ENCODE results near the gene HABP4.

Gene HABP4, protein sequence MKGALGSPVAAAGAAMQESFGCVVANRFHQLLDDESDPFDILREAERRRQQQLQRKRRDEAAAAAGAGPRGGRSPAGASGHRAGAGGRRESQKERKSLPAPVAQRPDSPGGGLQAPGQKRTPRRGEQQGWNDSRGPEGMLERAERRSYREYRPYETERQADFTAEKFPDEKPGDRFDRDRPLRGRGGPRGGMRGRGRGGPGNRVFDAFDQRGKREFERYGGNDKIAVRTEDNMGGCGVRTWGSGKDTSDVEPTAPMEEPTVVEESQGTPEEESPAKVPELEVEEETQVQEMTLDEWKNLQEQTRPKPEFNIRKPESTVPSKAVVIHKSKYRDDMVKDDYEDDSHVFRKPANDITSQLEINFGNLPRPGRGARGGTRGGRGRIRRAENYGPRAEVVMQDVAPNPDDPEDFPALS

DNA sequence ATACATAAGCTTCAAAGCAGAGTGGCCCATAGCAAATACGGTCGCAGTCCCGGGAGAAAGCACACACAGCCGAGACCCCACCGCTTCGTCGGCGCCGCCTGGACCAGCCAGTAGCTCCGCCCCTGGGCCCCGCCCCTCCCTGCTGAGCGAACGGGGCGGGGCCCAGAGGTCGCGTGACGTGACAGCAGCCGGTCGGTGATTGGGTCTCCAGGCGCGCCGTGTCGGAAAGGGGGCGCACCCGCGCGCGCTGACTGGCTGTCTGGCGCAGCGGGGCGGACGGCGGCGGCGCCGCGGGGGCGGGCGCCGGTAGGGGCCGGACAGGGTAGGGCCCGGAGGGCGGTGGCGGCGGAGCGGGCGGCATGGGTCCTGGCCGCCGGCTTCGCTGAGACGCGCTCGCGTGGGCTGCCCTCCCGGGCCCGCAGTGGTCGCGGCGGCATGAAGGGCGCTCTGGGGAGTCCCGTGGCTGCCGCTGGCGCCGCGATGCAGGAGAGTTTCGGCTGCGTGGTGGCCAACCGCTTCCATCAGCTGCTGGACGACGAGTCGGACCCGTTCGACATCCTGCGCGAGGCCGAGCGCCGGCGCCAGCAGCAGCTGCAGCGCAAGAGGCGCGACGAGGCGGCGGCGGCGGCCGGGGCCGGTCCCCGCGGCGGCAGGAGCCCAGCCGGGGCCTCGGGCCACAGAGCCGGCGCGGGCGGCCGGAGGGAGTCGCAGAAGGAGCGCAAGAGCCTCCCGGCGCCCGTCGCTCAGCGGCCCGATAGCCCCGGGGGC is at the start of gene HABP4:
TSS of gene HABP4 (plus strand) at position 325 of the 768 bp plus-strand sequence. CDS start at position 436, 111 bp downstream.
- peak; percentile 95 to 99 for ATAC-seq

DNA sequence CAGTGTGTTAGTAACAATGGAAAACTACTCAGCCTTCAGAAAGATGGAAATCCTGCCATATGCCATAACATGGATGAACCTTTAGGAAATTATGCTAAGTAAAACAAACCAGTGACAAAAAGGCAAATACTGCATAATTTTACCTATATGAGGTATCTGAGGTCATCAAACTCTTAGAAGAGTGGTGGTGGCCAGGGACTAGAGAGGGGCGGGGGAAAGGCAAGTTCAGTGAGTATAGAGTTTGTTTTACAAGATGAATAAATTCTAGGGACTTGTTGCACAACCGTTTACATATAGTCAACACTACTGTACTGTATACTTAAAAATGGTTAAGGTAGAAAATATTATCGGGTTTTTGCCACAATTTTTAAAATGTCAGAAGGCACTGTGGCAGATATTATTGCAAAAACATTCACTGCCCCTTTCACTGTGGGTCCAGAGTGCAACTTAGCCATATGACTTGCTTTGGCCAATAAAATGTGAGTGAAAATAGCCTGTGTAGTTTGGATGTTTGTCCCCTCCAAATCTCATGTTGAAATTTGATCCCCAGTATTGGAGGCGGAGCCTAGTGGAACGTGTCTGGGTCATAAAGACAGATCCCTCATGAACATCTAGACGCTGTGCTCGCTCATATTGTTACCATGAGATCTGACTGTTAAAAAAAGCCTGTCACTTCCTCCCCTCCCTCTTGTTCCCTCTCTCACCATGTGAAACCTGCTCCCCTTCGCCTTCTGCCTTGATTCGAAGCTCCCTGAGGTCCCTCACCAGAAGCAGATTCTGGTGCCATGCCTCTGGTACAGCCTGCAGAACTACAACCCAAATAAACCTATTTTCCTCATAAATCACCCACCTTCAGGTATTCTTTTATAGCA is 41.3 kb upstream of the HABP4 start:
- peak; percentile 36 to 61 for ATAC-seq

DNA sequence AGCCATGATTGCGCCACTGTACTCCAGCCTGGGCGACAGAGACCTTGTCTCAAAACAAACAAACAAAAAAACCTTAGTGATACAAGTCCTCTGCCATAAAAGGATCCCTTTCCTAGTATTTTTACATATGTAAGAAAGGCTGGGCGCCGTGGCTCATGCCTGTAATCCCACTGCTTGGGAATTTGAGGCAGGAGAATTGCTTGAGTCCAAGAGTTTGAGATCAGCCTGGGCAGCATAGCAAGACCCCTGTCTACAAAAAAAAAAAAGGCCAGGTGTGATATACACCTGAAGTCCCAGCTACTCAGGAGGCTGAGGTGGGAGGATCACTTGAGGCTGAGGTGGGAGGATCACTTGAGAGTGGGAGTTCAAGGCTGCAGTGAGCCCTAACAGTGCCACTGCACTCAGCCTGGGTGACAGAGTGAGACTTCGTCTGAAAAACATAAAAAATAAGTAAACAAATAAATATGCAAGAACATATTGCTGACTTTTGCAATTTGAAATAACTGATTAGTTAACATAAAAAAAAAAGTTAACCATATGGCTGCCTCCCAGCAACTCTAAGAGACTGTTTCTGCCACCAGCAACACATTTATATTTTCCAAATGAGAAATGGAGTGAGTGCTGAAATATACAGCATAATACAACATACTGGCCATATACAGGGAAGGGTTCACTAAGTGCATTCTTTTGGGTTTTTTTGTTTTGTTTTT is 38.7 kb upstream of the HABP4 start:
- ATAC-seq: no peak

DNA sequence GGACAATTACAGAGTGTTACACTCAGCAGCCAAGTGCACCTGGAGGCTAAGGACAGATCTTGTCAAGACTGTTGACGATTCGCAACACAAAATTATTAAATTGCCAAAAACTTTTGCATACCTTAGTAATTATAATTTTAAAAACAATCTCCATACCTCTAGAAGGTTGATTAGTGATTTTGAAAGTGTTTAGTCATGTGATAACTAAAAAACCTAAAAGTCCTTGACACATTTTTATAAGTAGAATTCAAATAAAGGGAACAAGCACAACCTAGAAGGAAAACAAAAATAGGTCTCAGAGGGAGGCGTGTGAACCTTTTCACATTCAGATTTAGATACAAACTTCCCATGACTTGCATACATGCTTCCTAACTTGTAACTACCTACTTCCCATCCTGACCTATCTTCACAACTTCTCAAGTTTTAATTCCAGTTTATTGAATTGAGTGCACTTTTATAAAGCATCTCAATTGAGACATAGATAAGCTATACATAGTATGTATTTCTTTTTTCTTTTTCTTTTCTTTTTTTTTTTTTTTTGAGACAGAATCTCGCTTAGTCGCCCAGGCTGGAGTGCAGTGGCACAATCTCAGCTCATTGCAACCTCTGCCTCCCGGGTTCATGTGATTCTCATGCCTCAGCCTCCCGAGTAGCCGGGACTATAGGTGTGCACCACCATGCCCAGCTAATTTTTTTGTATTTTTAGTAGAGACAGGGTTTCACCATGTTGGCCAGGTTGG is 37.6 kb upstream of the HABP4 start:
- ATAC-seq: no peak

DNA sequence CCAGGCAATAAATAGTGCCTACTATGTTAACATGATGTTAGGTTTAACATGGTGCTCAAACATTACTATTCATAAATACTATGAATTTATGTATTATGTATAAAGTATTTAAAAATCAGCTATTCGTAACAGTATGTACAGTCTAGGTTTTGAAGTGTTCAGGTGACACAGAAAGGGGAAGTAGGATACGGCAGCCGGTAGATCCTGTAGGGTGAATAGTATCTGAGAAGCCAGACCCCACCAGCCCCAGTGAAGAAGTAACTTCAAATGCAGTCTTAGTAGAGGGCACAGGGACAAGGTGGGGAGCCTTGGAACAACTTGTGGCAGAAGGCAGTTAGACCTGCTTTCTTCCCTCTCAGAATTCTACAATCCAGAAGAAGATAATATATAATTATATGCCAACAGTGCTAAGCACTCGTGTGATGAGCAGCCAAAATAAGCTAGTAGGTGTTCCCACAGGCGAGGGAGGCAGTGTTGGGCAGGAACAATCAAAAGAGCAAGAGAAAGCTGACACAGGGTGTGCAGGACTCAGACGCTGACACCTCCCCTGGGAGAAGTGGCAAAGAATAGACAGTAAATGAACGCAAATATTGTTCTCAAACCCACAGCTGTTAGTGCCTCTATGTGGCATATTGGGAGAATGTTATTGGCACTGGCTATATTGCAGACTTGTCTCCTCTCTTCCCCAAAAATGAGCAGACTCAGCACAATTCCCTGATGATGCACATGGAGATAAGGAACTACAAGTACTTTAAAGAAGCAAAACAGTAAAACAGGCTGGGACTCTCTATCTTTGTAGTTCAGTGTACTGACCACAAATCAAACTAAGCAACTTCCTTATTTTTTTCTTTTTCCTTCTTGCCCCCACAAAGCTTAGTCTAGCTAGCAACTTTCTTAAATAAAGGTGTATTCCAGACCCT is 36.4 kb upstream of the HABP4 start:
- no peak for ATAC-seq

DNA sequence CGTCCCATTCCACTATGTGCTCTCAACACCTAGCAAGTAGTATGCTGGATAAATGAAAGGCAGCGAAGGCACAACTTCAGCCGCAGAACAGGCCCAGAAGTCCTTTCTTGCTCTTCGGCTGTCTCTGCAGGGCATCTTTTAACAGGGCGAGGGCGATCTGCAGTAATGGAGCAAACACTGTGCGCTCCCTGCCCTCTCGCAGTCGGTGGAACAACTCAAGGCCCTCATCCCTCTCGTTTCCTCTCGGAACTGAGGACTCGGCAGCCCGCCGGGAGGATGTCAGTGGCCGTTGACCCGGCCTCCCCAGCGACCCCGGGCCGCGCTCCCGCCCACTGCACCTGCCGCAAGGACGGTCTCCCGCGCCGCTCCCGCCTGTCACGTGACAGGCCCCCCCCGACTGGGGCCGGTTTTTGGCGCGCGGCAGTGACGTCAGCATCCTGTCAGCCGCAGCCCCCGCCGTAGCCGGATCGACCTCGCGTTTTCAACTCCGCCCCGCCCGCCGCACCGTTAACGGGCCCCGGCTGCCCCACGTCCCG is 32.9 kb upstream of the HABP4 start:
- peak; percentile 15 to 22 for ATAC-seq

DNA sequence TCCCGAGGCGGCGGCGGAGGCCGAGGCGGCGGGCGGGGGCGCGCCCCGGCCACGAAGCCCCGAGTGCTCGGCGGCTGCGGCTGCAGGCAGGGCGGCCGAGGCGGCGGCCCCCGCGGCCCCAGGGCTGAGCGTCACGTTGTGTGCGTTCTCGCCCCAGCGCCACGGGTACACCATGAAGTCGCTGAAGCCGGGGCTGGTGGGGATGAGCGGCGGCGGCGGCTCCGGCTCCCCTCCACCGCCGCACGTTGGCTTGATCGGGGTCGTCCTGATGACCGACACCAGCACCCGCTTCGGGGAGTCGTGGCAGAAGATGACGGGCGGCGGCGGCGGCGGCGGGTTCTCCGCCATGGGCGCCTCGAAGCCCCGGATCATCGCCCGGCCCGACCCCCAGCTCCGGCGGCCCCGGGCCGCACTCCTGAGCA is 32.3 kb upstream of the HABP4 start:
- peak in 1 of 2 donors; percentile 1 for ATAC-seq

DNA sequence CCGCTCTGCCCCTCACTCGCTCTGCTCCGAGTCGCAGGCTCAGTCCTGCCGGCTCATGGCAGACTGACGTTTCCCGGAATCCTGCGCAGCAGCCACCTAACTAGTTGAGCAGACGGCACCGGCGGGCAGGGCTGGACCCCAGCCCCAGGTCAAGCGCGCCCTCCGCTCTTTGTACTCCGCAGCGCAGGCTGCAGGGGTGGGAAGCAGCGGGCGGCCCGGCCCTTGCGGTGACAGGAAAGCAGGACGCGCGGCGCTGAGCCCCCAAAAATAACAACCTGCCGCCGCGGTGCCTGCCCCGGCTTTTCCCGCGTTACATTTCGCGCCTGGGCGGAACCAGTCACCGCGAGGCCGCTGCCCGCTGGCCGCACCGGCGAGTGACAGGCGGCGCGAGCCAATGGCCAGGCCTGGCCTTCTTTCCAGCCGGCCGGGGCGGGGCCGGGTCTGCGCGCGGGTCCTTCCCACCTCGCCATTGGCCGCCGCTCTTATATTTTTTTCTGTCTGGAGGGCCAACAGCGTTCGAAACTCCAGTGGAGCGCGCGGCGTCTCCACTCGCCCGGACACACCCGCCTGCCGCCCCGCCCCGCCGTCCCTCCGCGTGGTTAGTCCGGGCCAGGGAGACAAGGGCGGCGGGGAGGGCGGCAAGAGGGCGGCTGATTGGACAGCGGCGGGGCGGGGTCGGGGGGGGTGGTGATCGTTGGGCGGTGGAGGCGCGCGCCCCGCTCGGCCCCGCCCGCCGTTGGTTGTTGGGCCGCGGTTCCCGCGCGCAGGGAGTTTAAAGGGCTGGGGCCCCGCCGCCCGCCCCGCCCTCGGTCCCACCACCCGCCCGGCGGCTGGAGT is 31.7 kb upstream of the HABP4 start, which contains the start of gene ZNF367:
TSS of gene ZNF367 (minus strand) at position 288 of the 837 bp plus-strand sequence. CDS start 338 bp downstream, outside the sequence.
- peak; percentile 76 to 80 for ATAC-seq

DNA sequence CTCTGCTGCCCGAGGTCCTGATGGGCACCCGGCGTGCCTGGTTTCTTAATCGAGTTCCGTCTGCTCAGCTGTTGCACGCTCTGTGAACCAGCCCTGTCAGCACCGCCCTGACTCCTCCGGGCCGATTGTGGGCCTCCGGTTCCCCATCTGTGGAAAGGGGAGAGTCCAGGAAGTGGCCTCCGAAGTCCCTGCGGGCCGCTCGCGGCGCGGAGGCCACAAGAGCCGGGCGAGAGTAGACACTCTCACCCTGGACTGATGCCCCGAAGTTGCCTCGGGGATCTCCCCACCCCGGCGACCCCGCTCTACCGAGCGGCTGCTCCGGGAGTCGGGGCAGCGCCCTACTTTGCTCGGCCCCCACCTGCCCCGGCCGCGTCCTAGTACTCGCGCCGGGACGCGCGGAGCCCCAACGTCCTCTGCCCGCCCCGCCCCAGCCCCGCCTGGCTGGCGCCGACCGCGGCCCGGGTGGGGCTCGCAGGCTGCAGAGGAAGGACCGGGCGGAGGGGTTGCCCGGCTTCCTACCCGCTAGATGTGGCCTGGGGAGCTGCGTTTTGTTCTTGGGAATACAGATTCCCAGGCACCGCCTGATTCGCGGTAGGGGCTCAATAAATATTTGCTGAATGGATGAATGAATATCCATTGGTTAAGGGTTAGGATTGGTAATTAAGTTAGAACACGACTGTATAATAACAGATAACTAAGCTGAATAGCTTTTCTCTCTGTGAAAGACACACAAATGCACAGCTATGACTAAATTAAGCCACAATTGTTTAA is 30.9 kb upstream of the HABP4 start:
- peak; percentile 14 to 15 for ATAC-seq

DNA sequence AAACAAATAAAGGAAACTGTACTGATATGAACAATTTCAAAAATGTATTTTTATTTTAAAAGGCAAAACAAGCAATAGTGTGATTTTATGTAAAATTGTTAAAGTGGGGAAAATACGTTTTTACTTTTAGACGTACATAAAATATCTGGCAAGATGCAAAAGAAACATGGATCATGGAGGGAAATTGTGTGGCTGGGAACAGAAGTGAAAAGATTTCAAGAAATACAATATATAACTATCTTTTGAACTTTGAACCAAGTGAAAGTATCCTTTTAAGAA is 30.3 kb upstream of the HABP4 start:
- ATAC-seq: no peak

DNA sequence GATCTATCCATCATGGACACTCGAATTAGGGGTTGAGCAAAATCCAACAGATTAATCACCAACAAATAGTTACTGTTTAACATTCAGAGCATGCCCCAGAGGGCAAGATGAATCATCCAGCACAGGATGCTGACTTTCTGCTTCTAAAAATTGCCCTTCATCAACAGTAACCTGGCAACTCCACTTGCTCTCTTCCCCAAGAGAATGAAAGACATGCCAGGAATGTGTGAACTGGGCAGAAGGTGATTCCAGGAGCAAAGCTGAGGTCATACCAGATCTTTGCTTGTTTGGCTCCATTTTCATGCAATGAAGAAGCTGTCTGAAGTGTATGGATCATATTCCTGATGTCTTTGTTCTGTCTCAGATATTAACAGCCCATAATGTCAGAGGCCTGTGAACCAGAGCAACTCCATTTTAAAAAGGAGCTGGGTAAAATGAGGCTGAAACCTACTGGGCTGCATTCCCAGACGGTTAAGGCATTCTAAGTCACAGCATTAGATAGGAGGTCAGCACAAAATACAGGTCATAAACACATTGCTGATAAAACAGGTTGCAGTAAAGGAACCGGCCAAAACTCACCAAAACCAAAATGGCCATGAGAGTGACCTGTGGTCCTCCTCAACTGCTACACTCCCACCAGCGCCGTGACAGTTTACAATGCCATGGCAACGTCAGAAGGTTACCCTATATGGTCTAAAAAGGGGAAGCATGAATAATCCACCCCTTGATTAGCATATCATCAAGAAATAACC is 29.3 kb upstream of the HABP4 start:
- no peak for ATAC-seq

DNA sequence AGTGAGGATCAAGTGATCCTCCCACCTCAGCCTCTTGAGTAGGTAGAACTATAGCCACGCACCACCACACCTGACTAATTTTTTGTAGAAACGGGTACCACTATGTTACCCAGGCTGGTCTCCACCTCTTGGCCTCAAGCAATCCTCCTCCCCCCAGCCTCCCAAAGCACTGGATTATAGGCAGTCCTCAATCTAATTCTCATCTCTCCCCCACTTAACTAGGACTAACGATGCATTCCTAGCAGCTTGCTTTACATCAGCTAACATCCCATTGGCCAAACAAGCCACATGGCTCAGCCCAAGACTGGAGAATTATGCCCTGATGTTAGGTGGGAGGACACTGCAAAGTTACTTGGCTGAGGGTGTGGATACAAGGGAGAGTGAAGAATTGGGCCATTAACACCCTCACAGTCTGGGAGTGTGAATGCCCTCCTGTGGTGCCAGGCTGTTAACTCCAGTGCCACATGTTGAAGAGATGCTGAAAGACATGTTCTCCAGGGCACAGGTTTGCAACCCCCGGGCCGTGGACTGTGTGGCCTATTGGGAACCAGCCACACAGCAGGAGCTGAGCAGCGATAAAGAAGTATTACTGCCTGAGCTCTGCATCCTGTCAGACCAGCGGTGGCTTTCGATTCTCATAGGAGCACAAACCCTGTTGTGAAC is 26.5 kb upstream of the HABP4 start:
- ATAC-seq: no peak

DNA sequence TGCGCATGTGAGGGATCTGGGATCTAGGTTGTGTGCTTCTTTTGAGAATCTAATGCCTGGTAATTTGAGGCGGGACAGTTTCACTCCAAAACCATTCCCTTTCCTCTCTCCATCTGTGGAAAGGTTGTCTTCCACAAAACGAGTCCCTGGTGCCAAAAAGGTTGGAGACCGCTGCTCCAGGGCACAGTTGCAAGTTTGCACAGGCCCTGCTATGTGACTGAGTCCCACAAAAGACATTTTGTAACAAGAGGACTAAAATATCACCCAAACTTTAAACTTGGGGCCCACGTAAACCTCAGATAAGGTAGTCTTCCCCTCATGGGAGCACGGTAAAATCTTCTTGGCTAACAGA is 26.0 kb upstream of the HABP4 start:
- ATAC-seq: no peak

DNA sequence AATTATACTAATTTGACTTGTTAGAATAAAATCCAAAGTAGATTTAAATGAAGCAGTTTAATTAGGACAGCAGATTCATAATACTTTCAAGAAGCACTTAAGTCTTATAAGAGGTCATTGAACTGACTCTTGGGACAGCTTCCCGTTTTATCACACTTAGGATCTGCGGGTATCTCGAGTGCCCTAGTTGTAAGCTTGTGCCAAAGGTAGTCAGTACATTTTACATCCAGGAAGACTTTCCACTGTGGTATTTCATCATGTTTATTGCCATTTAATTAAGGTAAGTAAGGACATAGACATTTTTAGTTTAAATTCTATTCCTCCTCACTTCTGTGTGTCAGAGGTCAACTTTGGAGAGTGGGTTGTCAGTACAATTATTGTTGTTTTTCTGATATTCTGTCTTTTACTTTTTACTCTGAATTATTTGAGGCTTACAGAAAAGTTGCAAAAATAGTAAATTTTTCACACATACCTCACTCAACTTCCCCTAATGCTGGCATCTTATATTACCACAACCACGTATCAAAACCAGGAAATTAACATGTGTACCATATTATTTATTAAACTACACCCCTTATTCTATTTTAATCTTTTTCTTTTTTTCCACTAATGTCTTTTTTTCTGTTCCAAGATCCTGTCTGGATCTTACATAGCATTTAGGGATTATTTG is 24.3 kb upstream of the HABP4 start:
- ATAC-seq: no peak

DNA sequence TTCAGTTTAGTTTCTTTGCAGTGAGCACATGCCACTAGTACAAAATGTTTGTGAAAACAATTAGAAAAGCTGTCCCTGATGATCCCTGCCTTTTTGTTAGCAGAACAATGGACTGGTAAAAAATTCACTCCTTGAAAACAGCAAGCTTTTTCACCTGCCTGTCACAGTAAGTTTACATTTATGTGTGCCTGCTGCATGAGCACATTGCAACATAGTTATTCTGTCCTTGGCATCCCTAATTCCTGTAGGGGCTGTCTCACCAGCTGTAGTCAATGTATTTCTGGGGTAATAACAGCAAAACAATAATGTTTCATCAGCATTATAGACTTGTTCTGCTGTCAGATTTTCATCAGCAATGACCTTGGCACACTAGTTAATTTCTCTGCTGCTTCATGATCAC is 20.2 kb upstream of the HABP4 start:
- ATAC-seq: no peak

DNA sequence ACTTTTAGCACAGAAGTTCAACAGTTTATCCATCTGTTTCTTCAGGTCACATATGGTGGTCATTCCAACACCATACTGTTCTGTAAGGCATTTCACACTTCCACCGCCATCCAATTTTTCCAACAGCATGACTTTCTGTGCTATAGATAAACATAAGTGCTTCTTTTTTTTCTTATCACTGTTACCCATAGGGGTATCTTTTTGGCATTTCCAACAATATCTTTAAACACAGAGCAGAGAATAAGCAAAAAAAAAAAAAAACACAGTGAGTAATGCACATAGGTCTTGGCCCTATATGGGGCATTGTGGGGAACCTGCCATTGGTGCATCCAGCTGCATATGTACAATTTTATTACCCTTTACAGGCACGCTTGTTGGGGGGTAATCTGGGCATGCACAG is 19.6 kb upstream of the HABP4 start:
- ATAC-seq: no peak

DNA sequence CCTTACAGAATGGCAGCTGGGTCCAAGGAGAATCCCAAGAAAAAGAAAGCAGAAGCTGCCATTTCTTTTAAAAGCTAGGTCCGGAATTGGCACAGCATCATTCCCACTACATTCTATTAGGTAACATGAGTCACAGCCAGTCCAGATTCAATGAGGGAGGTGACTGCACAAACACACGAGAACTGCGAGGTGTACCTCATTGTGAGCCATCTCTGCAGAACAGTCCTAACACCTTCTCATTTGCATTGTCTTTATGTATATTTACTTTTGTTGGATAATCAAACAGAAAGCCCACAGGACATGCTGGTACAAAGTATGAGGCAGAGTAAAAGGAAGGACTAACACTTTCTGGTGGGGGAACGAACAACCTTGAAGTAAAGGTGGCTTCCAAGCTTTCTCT is 14.6 kb upstream of the HABP4 start:
- no peak for ATAC-seq
